A549 (cell line): ENCODE results near the gene ADAMTS16. TPM values are rescaled to one million over a fixed set of nuclear protein-coding genes. Genes with fewer than 3 reads are reported as not detected.
A peak's percentile ranks its signal among the peaks of the same experiment; 100 is the strongest.

Experiments
- ATAC-seq, 2 experiments: fragments of 200-7000 bp in 1 of 2; fragments of >200 bp in 1 of 2; cut with Nextera tagmentation in 1 of 2; cut with Tn5 transposase in 1 of 2; 3 replicates each; pipeline versions ENCODE4 v1.8.0 to v1.9.1; 2018 to 2020; ENCODE audit warnings: mild to moderate bottlenecking in 1 of 2, moderate library complexity in 1 of 2
- CTCF ChIA-PET: fragments of 300-600 bp; sonication (Branson Sonifier 250); formaldehyde crosslinking; extraction: SDS; loops from one replicate; lab custom pipeline; 2021; ENCODE audit warnings: antibody characterized with exemption, inconsistent platforms; lab: Yijun Ruan, JAX
- POLR2A ChIA-PET: fragments of 350-600 bp; formaldehyde crosslinking; extraction: SDS; loops from one replicate; lab custom pipeline; 2021; ENCODE audit warnings: antibody characterized with exemption, inconsistent platforms; lab: Yijun Ruan, JAX
- DNase-seq, 2 experiments: peaks; one replicate each; pipeline versions ENCODE4 v3.0.0 to v3.0.0-alpha.2; 2011 to 2016; ENCODE audit warnings: low read depth in 1 of 2, low spot score in 1 of 2
- FAIRE-seq: peaks from 2 replicates; lab custom pipeline; 2011; peaks lifted over from hg19 to GRCh38; lab: Jason Lieb, UNC
- H3K27ac ChIP-seq, 2 experiments: fragments of >200 bp; sonication (Bioruptor Twin); formaldehyde crosslinking; 3 replicates each; pipeline ENCODE4 v1.5.1; 2016 to 2017
- H3K4me1 ChIP-seq: fragments of >200 bp; sonication (Bioruptor Twin); formaldehyde crosslinking; 3 replicates; pipeline ENCODE4 v1.6.1; 2016
- H3K4me2 ChIP-seq: fragments of >200 bp; sonication (Bioruptor Twin); formaldehyde crosslinking; 3 replicates; pipeline ENCODE4 v1.6.1; 2016
- H3K4me3 ChIP-seq: fragments of >200 bp; sonication (Bioruptor Twin); formaldehyde crosslinking; 3 replicates; pipeline ENCODE4 v1.5.1; 2016
- H3K9me3 ChIP-seq: fragments of >200 bp; sonication (Bioruptor Twin); formaldehyde crosslinking; 3 replicates; pipeline ENCODE4 v1.6.1; 2016
- BHLHE40 ChIP-seq: IDR thresholded peaks from 2 replicates; pipeline ENCODE4 v1.6.1; 2012; ENCODE audit warnings: low read depth, low read length, inconsistent platforms
- CBX2 ChIP-seq: fragments of 200-600 bp; sonication (generic); IDR thresholded peaks from 2 replicates; pipeline ENCODE4 v1.6.1; 2016; ENCODE audit warnings: low read depth, mild to moderate bottlenecking, borderline replicate concordance
- CHD4 ChIP-seq: fragments of 200-600 bp; sonication (generic); IDR thresholded peaks from 2 replicates; pipeline ENCODE4 v1.6.1; 2016; ENCODE audit warnings: antibody characterized with exemption, mild to moderate bottlenecking, borderline replicate concordance
- EHF ChIP-seq: fragments of 250-450 bp; sonication (Bioruptor Pico); IDR thresholded peaks from 2 replicates; pipeline ENCODE4 v1.5.0; 2020; ENCODE audit warnings: mild to moderate bottlenecking
- ESRRA ChIP-seq: fragments of 150-350 bp; IDR thresholded peaks from 2 replicates; pipeline ENCODE4 v1.6.1; 2014; ENCODE audit warnings: mild to moderate bottlenecking, low read length, borderline replicate concordance
- FOSL2 ChIP-seq, 2 experiments: fragments of 450-650 bp in 1 of 2; fragments of >200 bp in 1 of 2; sonication (Bioruptor Twin) in 1 of 2; formaldehyde crosslinking; IDR thresholded peaks; 2 replicates each; pipeline versions ENCODE4 v1.5.0 to v1.6.1; 2016 to 2020; ENCODE audit warnings: mild to moderate bottlenecking in 1 of 2, moderate library complexity in 1 of 2
- HDAC2 ChIP-seq: fragments of 200-600 bp; sonication (generic); IDR thresholded peaks from 2 replicates; pipeline ENCODE4 v1.6.1; 2016
- HOXA7 ChIP-seq: fragments of 250-450 bp; sonication (Bioruptor Pico); IDR thresholded peaks from 2 replicates; pipeline ENCODE4 v1.5.0; 2020; ENCODE audit warnings: mild to moderate bottlenecking, moderate library complexity
- KDM1A ChIP-seq: fragments of 200-600 bp; sonication (generic); IDR thresholded peaks from 2 replicates; pipeline ENCODE4 v1.6.1; 2016; ENCODE audit warnings: low read depth, mild to moderate bottlenecking
- MYC ChIP-seq: IDR thresholded peaks from 2 replicates; pipeline ENCODE4 v1.6.1; 2012; ENCODE audit warnings: mild to moderate bottlenecking, inconsistent platforms, low read length, improper control_type of control experiment, borderline replicate concordance
- NPAS2 ChIP-seq: fragments of 250-450 bp; sonication (Bioruptor Pico); IDR thresholded peaks from 2 replicates; pipeline ENCODE4 v1.8.0; 2022; ENCODE audit warnings: mild to moderate bottlenecking, moderate library complexity, borderline replicate concordance
- RARB ChIP-seq: fragments of 250-450 bp; sonication (Bioruptor Pico); IDR thresholded peaks from 2 replicates; pipeline ENCODE4 v1.8.0; 2021; ENCODE audit warnings: mild to moderate bottlenecking, moderate library complexity
- RCOR1 ChIP-seq: fragments of 150-350 bp; IDR thresholded peaks from 2 replicates; pipeline ENCODE4 v1.6.1; 2014; ENCODE audit warnings: antibody characterized with exemption, low read length, low read depth
- SMC3 ChIP-seq: fragments of >200 bp; sonication (Bioruptor Twin); formaldehyde crosslinking; IDR thresholded peaks from 3 replicates; pipeline ENCODE4 v1.6.1; 2018; ENCODE audit warnings: inconsistent platforms
- TFCP2L1 ChIP-seq: fragments of 250-450 bp; sonication (Bioruptor Pico); IDR thresholded peaks from 2 replicates; pipeline ENCODE4 v1.5.0; 2021; ENCODE audit warnings: mild to moderate bottlenecking
- ZFP36 ChIP-seq: fragments of 450-650 bp; IDR thresholded peaks from 2 replicates; pipeline ENCODE4 v1.6.1; 2014; ENCODE audit warnings: borderline replicate concordance; ENCODE audit not compliant: partially characterized antibody
- ZNF302 ChIP-seq: fragments of 250-450 bp; sonication (Bioruptor Pico); IDR thresholded peaks from 2 replicates; pipeline ENCODE4 v1.9.0; 2021; ENCODE audit warnings: inconsistent platforms, mild to moderate bottlenecking, moderate library complexity
- ZSCAN20 ChIP-seq: fragments of 250-450 bp; sonication (Bioruptor Pico); IDR thresholded peaks from 2 replicates; pipeline ENCODE4 v1.8.0; 2022; ENCODE audit warnings: mild to moderate bottlenecking, moderate library complexity
- WGBS: methylation state at CpG from one replicate; pipeline ENCODE4 v1.1.6; 2017; ENCODE audit errors: missing lambda C conversion rate; 5-methylcytosine and 5-hydroxymethylcytosine counted together
- polyA plus RNA-seq, 4 experiments: library from polyadenylated mRNA; depleted of rRNA in 3 of 4; stranded (reverse); fragments of >200 nt; fragmentation: RNase III in 1 of 4; extraction: RNeasy Plus Mini Kit Qiagen cat#74134 plus additional on column Dnase treatment in 1 of 4; gene quantifications; 2 replicates in 3 of 4; 3 replicates in 1 of 4; pipeline ENCODE4 v1.2.3, GENCODE V29; 2011 to 2017
- TF ChIP-seq, protein P1 (sequence below): IDR thresholded peaks from 2 replicates; pipeline ENCODE4 v1.6.1; 2012
- TF ChIP-seq, protein P2 (sequence below): fragments of 450-650 bp; IDR thresholded peaks from 2 replicates; pipeline ENCODE4 v1.6.1; 2014; ENCODE audit warnings: antibody characterized with exemption
- TF ChIP-seq, protein P3 (sequence below): fragments of 250-450 bp; sonication (Bioruptor Pico); IDR thresholded peaks from 2 replicates; pipeline ENCODE4 v1.5.0; 2021; ENCODE audit warnings: mild to moderate bottlenecking, moderate library complexity, borderline replicate concordance
- TF ChIP-seq, protein P4 (sequence below): fragments of 200-600 bp; sonication (generic); IDR thresholded peaks from 2 replicates; pipeline ENCODE4 v1.6.1; 2016; ENCODE audit warnings: antibody characterized with exemption, mild to moderate bottlenecking, moderate library complexity

Gene ADAMTS16
- polyA plus RNA-seq, 2 of the 4 experiments (the other 2 are of a cell fraction), result 0.71 to 1.0 TPM

DNA sequence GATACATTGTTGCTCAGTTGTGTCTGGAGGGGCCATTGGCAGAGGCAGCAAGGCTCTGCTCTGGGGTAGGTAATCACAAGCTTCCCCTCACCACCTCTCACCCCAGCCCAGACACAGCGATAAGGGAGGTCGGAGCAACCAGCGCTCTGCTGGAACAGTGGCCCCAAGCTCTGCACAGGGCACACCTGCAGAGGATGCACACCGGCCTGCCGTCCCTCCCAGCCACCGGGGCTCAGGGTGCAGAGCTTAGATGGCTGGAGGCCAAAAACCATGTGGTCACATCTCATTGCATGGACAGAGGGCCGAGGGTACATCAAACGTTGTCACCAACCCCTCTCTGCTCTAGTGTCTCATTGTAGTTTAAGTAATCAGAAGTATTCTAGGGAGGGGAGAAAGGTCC is 187.0 kb downstream of the ADAMTS16 start:
- TF ChIP-seq CHD4 (no peak), TFCP2L1 (CRISPR knock-in tag) (no peak), HOXA7 (CRISPR knock-in tag) (no peak)
- TF ChIP-seq, all 56 proteins: peak for 0
- FAIRE-seq (no peak), DNase-seq (no peak), ATAC-seq (no peak)
- ChIA-PET CTCF (interaction anchor here (1.7 kb wide), 1 partner anchor 13 kb away, joined by 6 read pairs; no protein-coding TSS in a partner anchor), POLR2A (no interaction called here)
- H3K9me3 ChIP-seq, result no peaks in the 10 kb centered on the region
- H3K27ac ChIP-seq, result no peak overlapping the region
- no peak overlapping the region for H3K4me3 ChIP-seq
- no peak overlapping the region for H3K4me2 ChIP-seq
- WGBS, result 64% methylated on average over 8 of the region's 8 CpGs
- no peaks in the 10 kb centered on the region for H3K4me1 ChIP-seq

DNA sequence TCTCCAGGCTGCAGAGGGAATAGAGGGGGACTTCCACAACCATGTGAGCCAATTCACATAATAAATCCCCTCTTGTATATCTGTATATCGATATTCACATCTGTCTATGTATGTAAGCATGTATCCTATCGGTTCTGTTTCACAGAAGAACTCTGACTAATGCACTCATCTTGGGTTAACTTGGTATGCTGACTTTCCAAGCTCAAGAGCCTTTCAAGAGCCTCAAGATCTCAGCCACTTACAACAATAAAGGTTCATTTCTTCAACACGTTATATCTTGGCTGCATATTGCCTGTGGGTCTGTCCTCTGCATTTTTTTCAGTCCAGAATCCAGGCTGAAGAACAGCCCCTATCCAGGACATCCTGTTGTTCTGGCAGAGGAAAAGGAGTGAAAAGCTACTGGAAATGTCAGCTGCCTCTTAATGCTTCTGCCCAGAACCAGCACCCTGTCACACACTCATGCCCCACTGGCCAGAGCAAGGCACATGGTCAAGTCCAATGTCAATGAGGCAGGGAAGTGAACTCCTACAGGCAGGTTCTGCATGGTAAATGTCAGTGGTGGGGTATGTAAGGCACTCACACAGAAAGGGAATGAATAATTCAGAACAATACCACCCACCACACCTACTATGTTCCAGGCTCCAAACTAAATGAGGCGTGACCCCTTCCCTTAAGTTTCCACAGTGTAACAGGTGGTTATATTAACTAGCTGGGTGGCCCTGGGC is 190.8 kb downstream of the ADAMTS16 start:
- H3K9me3 ChIP-seq, result no peaks in the 10 kb centered on the region
- H3K27ac ChIP-seq, result 0 out of 6 replicates have a peak overlapping the region, but pooled peaks of 1 of the 2 experiments have one; percentile 21
- H3K4me3 ChIP-seq, result no peak overlapping the region
- ChIA-PET POLR2A (no interaction called here), CTCF (interaction anchor here (1.8 kb wide), 1 partner anchor 9 kb away, joined by 5 read pairs; no protein-coding TSS in a partner anchor)
- no peak overlapping the region for H3K4me2 ChIP-seq
- FAIRE-seq (no peak), ATAC-seq (no peak), DNase-seq (no peak)
- WGBS, result 71% methylated on average over 4 of the region's 4 CpGs
- H3K4me1 ChIP-seq, result peaks cover 16% of the 10 kb centered on the region
- TF ChIP-seq MYC (no peak), SMC3 (no peak), EHF (CRISPR knock-in tag) (no peak), HDAC2 (no peak), TFCP2L1 (CRISPR knock-in tag) (no peak), BHLHE40 (no peak), CBX2 (no peak), ESRRA (no peak), RCOR1 (no peak), ZSCAN20 (CRISPR knock-in tag) (no peak), ZFP36 (no peak), KDM1A (no peak), ZNF302 (CRISPR knock-in tag) (no peak), NPAS2 (no peak), FOSL2 (IDR thresholded peaks at IDR 0.05) (no peak), FOSL2 (CRISPR knock-in tag; IDR thresholded peaks at IDR 0.05) (no peak), RARB (CRISPR knock-in tag) (no peak)
- TF ChIP-seq, protein P1, sequence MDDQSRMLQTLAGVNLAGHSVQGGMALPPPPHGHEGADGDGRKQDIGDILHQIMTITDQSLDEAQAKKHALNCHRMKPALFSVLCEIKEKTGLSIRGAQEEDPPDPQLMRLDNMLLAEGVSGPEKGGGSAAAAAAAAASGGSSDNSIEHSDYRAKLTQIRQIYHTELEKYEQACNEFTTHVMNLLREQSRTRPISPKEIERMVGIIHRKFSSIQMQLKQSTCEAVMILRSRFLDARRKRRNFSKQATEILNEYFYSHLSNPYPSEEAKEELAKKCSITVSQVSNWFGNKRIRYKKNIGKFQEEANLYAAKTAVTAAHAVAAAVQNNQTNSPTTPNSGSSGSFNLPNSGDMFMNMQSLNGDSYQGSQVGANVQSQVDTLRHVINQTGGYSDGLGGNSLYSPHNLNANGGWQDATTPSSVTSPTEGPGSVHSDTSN, result no peak
- TF ChIP-seq, protein P2, sequence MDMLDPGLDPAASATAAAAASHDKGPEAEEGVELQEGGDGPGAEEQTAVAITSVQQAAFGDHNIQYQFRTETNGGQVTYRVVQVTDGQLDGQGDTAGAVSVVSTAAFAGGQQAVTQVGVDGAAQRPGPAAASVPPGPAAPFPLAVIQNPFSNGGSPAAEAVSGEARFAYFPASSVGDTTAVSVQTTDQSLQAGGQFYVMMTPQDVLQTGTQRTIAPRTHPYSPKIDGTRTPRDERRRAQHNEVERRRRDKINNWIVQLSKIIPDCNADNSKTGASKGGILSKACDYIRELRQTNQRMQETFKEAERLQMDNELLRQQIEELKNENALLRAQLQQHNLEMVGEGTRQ, result no peak
- TF ChIP-seq, protein P3, sequence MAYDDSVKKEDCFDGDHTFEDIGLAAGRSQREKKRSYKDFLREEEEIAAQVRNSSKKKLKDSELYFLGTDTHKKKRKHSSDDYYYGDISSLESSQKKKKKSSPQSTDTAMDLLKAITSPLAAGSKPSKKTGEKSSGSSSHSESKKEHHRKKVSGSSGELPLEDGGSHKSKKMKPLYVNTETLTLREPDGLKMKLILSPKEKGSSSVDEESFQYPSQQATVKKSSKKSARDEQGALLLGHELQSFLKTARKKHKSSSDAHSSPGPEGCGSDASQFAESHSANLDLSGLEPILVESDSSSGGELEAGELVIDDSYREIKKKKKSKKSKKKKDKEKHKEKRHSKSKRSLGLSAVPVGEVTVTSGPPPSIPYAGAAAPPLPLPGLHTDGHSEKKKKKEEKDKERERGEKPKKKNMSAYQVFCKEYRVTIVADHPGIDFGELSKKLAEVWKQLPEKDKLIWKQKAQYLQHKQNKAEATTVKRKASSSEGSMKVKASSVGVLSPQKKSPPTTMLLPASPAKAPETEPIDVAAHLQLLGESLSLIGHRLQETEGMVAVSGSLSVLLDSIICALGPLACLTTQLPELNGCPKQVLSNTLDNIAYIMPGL (CRISPR knock-in tag), result no peak
- TF ChIP-seq, protein P4, sequence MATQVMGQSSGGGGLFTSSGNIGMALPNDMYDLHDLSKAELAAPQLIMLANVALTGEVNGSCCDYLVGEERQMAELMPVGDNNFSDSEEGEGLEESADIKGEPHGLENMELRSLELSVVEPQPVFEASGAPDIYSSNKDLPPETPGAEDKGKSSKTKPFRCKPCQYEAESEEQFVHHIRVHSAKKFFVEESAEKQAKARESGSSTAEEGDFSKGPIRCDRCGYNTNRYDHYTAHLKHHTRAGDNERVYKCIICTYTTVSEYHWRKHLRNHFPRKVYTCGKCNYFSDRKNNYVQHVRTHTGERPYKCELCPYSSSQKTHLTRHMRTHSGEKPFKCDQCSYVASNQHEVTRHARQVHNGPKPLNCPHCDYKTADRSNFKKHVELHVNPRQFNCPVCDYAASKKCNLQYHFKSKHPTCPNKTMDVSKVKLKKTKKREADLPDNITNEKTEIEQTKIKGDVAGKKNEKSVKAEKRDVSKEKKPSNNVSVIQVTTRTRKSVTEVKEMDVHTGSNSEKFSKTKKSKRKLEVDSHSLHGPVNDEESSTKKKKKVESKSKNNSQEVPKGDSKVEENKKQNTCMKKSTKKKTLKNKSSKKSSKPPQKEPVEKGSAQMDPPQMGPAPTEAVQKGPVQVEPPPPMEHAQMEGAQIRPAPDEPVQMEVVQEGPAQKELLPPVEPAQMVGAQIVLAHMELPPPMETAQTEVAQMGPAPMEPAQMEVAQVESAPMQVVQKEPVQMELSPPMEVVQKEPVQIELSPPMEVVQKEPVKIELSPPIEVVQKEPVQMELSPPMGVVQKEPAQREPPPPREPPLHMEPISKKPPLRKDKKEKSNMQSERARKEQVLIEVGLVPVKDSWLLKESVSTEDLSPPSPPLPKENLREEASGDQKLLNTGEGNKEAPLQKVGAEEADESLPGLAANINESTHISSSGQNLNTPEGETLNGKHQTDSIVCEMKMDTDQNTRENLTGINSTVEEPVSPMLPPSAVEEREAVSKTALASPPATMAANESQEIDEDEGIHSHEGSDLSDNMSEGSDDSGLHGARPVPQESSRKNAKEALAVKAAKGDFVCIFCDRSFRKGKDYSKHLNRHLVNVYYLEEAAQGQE, result no peak
- TF ChIP-seq, all 56 proteins: peak for 0
